Gastrocnemius medialis (tissue), 4 donors: ENCODE data around the gene TEX19.

Experiments used
- CTCF ChIP-seq, 5 experiments: fragments of 450-650 bp in 3 of 5; fragments of 200-600 bp in 2 of 5; sonication (generic) in 2 of 5; IDR thresholded peaks in 4 of 5; conservative IDR thresholded peaks in 1 of 5; 1 replicate in 4 of 5; 2 replicates in 1 of 5; pipeline ENCODE4 v1.5.1; 2016 to 2019; ENCODE audit warnings: antibody characterized with exemption in 5 of 5, mild to moderate bottlenecking in 3 of 5, moderate library complexity in 3 of 5
- POLR2A ChIP-seq, 2 donors: fragments of 450-650 bp; IDR thresholded peaks; one replicate each; pipeline ENCODE4 v1.6.1; 2017; ENCODE audit warnings: antibody characterized with exemption in 2 of 2, mild to moderate bottlenecking in 2 of 2, moderate library complexity in 2 of 2

- no peak for TF ChIP-seq POLR2A (IDR thresholded peaks at IDR 0.05)
- TF ChIP-seq CTCF (IDR thresholded peaks at IDR 0.05 in 4 of 5, conservative IDR thresholded peaks at IDR 0.05 in 1 of 5): no peak
These were observed 25.9 kb downstream of the TEX19 start for GRCh38 chr17:82384730-82385481.
